ENCODE data around the gene UBAC2.

DNA sequence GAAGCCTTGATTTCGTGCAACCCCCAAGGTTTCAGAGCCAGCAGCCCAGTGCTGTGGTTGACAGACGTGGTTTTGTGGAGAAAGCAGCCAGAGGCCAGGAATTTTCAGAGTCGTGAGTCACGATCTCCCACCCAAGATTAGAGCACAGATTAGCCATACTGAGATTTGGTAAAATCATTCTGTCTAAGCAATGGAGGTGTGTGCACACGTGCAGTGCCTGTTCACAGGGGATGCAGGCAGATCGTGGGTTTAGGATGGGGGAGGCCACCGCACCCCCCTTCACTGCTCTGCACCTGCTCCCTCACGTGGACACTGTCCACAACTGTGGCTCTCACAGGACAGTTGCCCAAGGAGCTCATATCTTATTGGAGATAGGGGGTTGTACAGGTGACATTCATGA, 153.2 kb downstream of the UBAC2 start:
- TF ChIP-seq CTCF (IDR thresholded peaks at IDR 0.05; ENCODE audit: borderline replicate concordance, extremely low read depth, low read length, poor library complexity, severe bottlenecking) (no peak), EZH2 (IDR thresholded peaks at IDR 0.05; ENCODE audit: borderline replicate concordance, low read depth, low read length, severe bottlenecking) (no peak)

All from DND-41 (cell line).